ENCODE data around the gene RBM20. TPM values are rescaled to one million over a fixed set of nuclear protein-coding genes. Genes with fewer than 3 reads are reported as not detected.

Gene RBM20
- polyA plus RNA-seq, 3 donors, result not detected

DNA sequence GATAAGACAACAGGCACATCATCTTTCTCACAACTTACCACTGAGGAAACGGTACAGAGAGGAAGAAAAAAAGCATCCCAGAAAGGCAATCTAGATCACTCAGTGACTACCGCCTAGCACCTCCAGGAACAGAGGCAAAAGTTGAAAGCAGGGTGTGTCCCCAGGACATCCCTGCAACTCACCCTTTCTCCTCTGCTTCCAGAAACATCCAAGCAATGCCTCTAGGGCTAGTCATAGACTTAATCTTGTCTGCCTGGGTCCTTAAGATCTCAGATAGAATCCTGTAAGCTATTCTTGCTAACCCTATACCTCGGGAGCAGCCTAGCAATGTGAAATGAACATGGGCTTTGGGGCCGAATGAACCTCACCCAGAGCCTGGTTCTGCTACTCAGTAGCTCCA lies 208.8 kb downstream of the RBM20 start:
- Mint-ChIP-seq H3K4me1 (peaks cover 66% of the 10 kb centered on the region), H3K4me3 (peak overlapping the region in 1 of 2 donors; percentile 66), H3K27ac (peak overlapping the region in 5 of 7 donors; percentile 13 to 49 (median 43)), H3K36me3 (no peaks in the 10 kb centered on the region), H3K9me3 (peaks cover 0 to 4% (median 0%) of the 10 kb centered on the region in 7 donors), H3K27me3 (ENCODE audit: low read depth in 3 of 3) (peaks cover 0 to 4% (median 0%) of the 10 kb centered on the region in 3 donors)
- H3K4me3 ChIP-seq (replicated peaks in 1 of 3; ENCODE audit: low read depth in 2 of 3, low read length in 3 of 3), result no peak overlapping the region
- TF ChIP-seq, protein P1, sequence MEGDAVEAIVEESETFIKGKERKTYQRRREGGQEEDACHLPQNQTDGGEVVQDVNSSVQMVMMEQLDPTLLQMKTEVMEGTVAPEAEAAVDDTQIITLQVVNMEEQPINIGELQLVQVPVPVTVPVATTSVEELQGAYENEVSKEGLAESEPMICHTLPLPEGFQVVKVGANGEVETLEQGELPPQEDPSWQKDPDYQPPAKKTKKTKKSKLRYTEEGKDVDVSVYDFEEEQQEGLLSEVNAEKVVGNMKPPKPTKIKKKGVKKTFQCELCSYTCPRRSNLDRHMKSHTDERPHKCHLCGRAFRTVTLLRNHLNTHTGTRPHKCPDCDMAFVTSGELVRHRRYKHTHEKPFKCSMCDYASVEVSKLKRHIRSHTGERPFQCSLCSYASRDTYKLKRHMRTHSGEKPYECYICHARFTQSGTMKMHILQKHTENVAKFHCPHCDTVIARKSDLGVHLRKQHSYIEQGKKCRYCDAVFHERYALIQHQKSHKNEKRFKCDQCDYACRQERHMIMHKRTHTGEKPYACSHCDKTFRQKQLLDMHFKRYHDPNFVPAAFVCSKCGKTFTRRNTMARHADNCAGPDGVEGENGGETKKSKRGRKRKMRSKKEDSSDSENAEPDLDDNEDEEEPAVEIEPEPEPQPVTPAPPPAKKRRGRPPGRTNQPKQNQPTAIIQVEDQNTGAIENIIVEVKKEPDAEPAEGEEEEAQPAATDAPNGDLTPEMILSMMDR (IDR thresholded peaks at IDR 0.05), result no peak
- DNase-seq, result no peak
- no peak overlapping the region for H3K9ac ChIP-seq (ENCODE audit: insufficient read depth, low read length, poor library complexity, severe bottlenecking)
- peak overlapping the region; percentile 47 for H2AFZ ChIP-seq (ENCODE audit: insufficient read depth, low read depth, low read length, poor library complexity, severe bottlenecking)
- no peaks in the 10 kb centered on the region for H3K79me2 ChIP-seq (ENCODE audit: insufficient read depth, low read length)
- H3K27me3 ChIP-seq (ENCODE audit: control insufficient read depth in 2 of 2, insufficient read depth in 2 of 2, low read length in 2 of 2), result no peaks in the 10 kb centered on the region
- no peaks in the 10 kb centered on the region for H3K36me3 ChIP-seq (replicated peaks in 1 of 2; ENCODE audit: control insufficient read depth in 1 of 2, insufficient read depth in 2 of 2, low read length in 2 of 2)
- intact Hi-C loops (cut with micrococcal nuclease), result no loop called here
- peak overlapping the region in 1 of 2 donors; percentile 15 for H3K27ac ChIP-seq (ENCODE audit: low read depth in 1 of 2, low read length in 2 of 2)
- 17% methylated on average over 2 of the region's 4 CpGs for WGBS (ENCODE audit: insufficient coverage)
- H3K4me2 ChIP-seq (replicated peaks; ENCODE audit: extremely low read depth, low read length, poor library complexity, severe bottlenecking), result no peak overlapping the region
- H3K9me3 ChIP-seq (replicated peaks in 1 of 2; ENCODE audit: control insufficient read depth in 1 of 2, insufficient read depth in 1 of 2, low read length in 2 of 2), result no peaks in the 10 kb centered on the region
- H3K4me1 ChIP-seq (ENCODE audit: control insufficient read depth in 1 of 2, insufficient read depth in 2 of 2, low read length in 2 of 2), result peaks cover 62 to 70% of the 10 kb centered on the region in 2 donors
- no peaks in the 10 kb centered on the region for H4K20me1 ChIP-seq (ENCODE audit: insufficient read depth, low read length)

DNA sequence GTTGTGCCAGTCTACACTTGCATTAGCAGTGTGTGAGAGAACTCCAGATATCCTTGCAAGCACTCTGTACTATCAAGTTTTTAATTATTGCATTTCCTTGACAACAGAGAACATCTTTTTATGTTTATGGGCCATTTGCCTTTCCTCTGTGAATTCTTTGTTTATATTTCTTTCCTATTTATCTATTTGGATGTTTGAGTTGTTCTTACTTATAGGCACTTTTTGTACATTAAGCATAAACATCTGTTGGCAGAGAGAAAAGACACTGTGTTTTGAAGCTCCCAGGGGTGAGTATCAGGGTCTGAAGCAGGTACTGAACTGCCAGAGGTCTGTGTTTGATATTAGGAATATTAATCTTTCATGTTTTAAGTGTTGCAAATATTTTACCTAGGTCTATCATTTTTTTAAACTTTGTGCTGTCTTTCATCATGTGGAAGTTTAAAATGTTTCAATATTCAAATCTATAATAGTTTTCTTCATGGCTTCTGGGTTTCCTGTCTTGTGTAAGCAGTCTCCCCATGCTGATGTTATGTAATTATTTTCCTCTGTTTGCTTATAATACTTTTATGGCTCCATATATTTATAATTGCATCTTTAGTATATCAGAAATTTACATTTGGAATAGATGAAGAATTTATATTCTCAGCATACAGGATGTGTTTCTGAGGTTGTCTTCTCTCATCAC lies 209.9 kb downstream of the RBM20 start:
- Histone ChIP-seq H3K4me1 (ENCODE audit: control insufficient read depth in 1 of 2, insufficient read depth in 2 of 2, low read length in 2 of 2) (peaks cover 74 to 81% of the 10 kb centered on the region in 2 donors), H3K27ac (ENCODE audit: low read depth in 1 of 2, low read length in 2 of 2) (peak overlapping the region in 1 of 2 donors; percentile 74)
- intact Hi-C loops (cut with micrococcal nuclease), result no loop called here

More for the DNA sequence above, 209.9 kb downstream of the RBM20 start:
- peaks cover 0 to 4% (median 0%) of the 10 kb centered on the region in 7 donors for H3K9me3 Mint-ChIP-seq
- H3K4me2 ChIP-seq (replicated peaks; ENCODE audit: extremely low read depth, low read length, poor library complexity, severe bottlenecking), result peak overlapping the region; percentile 39
- H3K79me2 ChIP-seq (ENCODE audit: insufficient read depth, low read length), result no peaks in the 10 kb centered on the region
- H3K4me3 ChIP-seq (replicated peaks in 1 of 3; ENCODE audit: low read depth in 2 of 3, low read length in 3 of 3), result no peak overlapping the region
- no peaks in the 10 kb centered on the region for H3K36me3 ChIP-seq (replicated peaks in 1 of 2; ENCODE audit: control insufficient read depth in 1 of 2, insufficient read depth in 2 of 2, low read length in 2 of 2)
- no peaks in the 10 kb centered on the region for H3K36me3 Mint-ChIP-seq
- H2AFZ ChIP-seq (ENCODE audit: insufficient read depth, low read depth, low read length, poor library complexity, severe bottlenecking), result no peak overlapping the region
- peaks cover 77% of the 10 kb centered on the region for H3K4me1 Mint-ChIP-seq
- no peak overlapping the region for H3K4me3 Mint-ChIP-seq
- H3K27me3 Mint-ChIP-seq (ENCODE audit: low read depth in 3 of 3), result peaks cover 0 to 3% (median 0%) of the 10 kb centered on the region in 3 donors
- H3K9ac ChIP-seq (ENCODE audit: insufficient read depth, low read length, poor library complexity, severe bottlenecking), result no peak overlapping the region
- no peaks in the 10 kb centered on the region for H3K9me3 ChIP-seq (replicated peaks in 1 of 2; ENCODE audit: control insufficient read depth in 1 of 2, insufficient read depth in 1 of 2, low read length in 2 of 2)
- TF ChIP-seq, protein P1 (IDR thresholded peaks at IDR 0.05), result no peak
- H3K27ac Mint-ChIP-seq, result peak overlapping the region in 6 of 7 donors; percentile 16 to 79 (median 70)
- peak in 1 of 3 donors; percentile 40 for DNase-seq
- H4K20me1 ChIP-seq (ENCODE audit: insufficient read depth, low read length), result no peaks in the 10 kb centered on the region
- H3K27me3 ChIP-seq (ENCODE audit: control insufficient read depth in 2 of 2, insufficient read depth in 2 of 2, low read length in 2 of 2), result no peaks in the 10 kb centered on the region

All from CD14-positive monocyte (primary cell).